Heart left ventricle (tissue), 13 donors: Measurements from ENCODE around the gene GSG1L2.

ENCODE experiments used
- POLR2A ChIP-seq, 2 donors: fragments of 450-650 bp; IDR thresholded peaks; one replicate each; pipeline ENCODE4 v1.6.1; 2017; ENCODE audit warnings: antibody characterized with exemption in 2 of 2, mild to moderate bottlenecking in 2 of 2, moderate library complexity in 2 of 2
- TF ChIP-seq, protein P1 (sequence below), 12 donors: fragments of 200-600 bp; sonication (generic) in 4 of 12; IDR thresholded peaks; one replicate each; pipeline versions ENCODE4 v1.5.0 to v1.8.0; 2018 to 2022; ENCODE audit warnings: antibody characterized with exemption in 12 of 12, mild to moderate bottlenecking in 5 of 12
- donor health status: ischemic (EF 13 %, LVEDD 7.1; RV severe dilation, severe dysfunction).
- donor health status: DM: no; HTN: yes; CAD: no.
- donor health status: DM: no; HTN: no; CAD: no.
- donor health status: ischemic (EF 25% LVEDD 6.9; RV normal size, moderate dysfunction).
- donor health status: ischemic (EF 25% LVEDD 5.7; RV mildly dilated, moderate dysfunction).
- donor health status: ischemic (EF 35%, LVEDD 5.7; RV mildly dilated, moderate dysfunction).
- donor health status: nonischemic (EF 11% LVEDD 7.7; RV severe dilation, severe dysfunction).
- donor health status: DM: yes; HTN: yes; CAD: no.
- donor health status: PGD.
- donor health status: ischemic (EF 29% LVEDD 5.4; RV normal size, mild dysfunction).
- donor health status: nonischemic (EF 23%, LVEDD 6.1; RV moderate dilation, normal function).

DNA sequence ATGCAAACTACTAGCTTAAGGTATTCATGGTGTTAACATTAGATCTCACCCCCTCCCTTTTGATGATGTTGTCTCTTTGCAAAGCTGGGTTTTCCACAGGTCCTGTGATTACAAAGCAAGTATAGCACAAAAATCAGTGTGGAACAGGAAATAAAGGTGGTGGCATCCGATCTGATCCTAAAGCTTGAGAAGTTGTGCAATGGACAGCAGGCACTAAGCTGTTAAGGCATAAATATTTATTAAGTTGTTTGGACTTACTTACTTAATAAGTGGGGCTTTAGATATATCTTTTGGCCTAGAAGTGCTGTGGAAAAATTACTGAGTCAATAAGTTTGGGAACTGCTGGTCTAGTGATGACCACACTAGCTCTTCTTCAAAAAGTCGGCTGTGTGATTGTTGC, 8.8 kb upstream of the GSG1L2 start:
- TF ChIP-seq, protein P1, sequence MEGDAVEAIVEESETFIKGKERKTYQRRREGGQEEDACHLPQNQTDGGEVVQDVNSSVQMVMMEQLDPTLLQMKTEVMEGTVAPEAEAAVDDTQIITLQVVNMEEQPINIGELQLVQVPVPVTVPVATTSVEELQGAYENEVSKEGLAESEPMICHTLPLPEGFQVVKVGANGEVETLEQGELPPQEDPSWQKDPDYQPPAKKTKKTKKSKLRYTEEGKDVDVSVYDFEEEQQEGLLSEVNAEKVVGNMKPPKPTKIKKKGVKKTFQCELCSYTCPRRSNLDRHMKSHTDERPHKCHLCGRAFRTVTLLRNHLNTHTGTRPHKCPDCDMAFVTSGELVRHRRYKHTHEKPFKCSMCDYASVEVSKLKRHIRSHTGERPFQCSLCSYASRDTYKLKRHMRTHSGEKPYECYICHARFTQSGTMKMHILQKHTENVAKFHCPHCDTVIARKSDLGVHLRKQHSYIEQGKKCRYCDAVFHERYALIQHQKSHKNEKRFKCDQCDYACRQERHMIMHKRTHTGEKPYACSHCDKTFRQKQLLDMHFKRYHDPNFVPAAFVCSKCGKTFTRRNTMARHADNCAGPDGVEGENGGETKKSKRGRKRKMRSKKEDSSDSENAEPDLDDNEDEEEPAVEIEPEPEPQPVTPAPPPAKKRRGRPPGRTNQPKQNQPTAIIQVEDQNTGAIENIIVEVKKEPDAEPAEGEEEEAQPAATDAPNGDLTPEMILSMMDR (IDR thresholded peaks at IDR 0.05) = no peak
- TF ChIP-seq POLR2A (IDR thresholded peaks at IDR 0.05) = no peak
